Neuron (in vitro differentiated cells): Measurements from ENCODE around the gene TBXA2R.

Experiments
- H2AFZ ChIP-seq: one replicate; pipeline ENCODE4 v1.6.1; 2013; ENCODE audit warnings: low read depth, mild to moderate bottlenecking, inconsistent platforms, low read length, moderate library complexity
- H3K27me3 ChIP-seq: one replicate; pipeline ENCODE4 v1.6.1; 2013; ENCODE audit warnings: low read length; ENCODE audit not compliant: insufficient read depth
- H3K36me3 ChIP-seq: one replicate; pipeline ENCODE4 v1.6.1; 2013; ENCODE audit warnings: low read length; ENCODE audit not compliant: insufficient read depth
- H3K4me1 ChIP-seq: one replicate; pipeline ENCODE4 v1.6.1; 2013; ENCODE audit warnings: low read length; ENCODE audit not compliant: insufficient read depth
- H3K4me3 ChIP-seq: 2 replicates; pipeline ENCODE4 v1.5.1; 2013; ENCODE audit warnings: mild to moderate bottlenecking, low read length, moderate library complexity
- H3K9me3 ChIP-seq: one replicate; pipeline ENCODE4 v1.6.1; 2013; ENCODE audit warnings: low read length

TBXA2R gene

GRCh38 chr19:3645067-3645396 lies 38.4 kb upstream of the TBXA2R start:
- H3K4me1 ChIP-seq: no peaks in the 10 kb centered on the region
- peaks cover 22% of the 10 kb centered on the region for H3K36me3 ChIP-seq

GRCh38 chr19:3644351-3645066 lies 37.8 kb upstream of the TBXA2R start:
- H3K27me3 ChIP-seq: no peaks in the 10 kb centered on the region
- H2AFZ ChIP-seq: no peak overlapping the region
- no peaks in the 10 kb centered on the region for H3K9me3 ChIP-seq
- H3K36me3 ChIP-seq: peaks cover 26% of the 10 kb centered on the region
- no peak overlapping the region for H3K4me3 ChIP-seq
- H3K4me1 ChIP-seq: no peaks in the 10 kb centered on the region

More at GRCh38 chr19:3645067-3645396, 38.4 kb upstream of the TBXA2R start:
- Histone ChIP-seq H3K4me3 (no peak overlapping the region), H3K9me3 (no peaks in the 10 kb centered on the region), H3K27me3 (no peaks in the 10 kb centered on the region), H2AFZ (no peak overlapping the region)

- Histone ChIP-seq H3K9me3 (no peaks in the 10 kb centered on the region), H3K36me3 (peaks cover 31% of the 10 kb centered on the region), H2AFZ (no peak overlapping the region), H3K4me1 (no peaks in the 10 kb centered on the region), H3K4me3 (no peak overlapping the region), H3K27me3 (no peaks in the 10 kb centered on the region)
Observed at GRCh38 chr19:3643674-3644313, 37.1 kb upstream of the TBXA2R start.

GRCh38 chr19:3642987-3643673 lies 36.5 kb upstream of the TBXA2R start:
- H3K36me3 ChIP-seq: peaks cover 33% of the 10 kb centered on the region
- H2AFZ ChIP-seq: no peak overlapping the region
- no peaks in the 10 kb centered on the region for H3K4me1 ChIP-seq
- H3K4me3 ChIP-seq: no peak overlapping the region
- H3K27me3 ChIP-seq: no peaks in the 10 kb centered on the region
- no peaks in the 10 kb centered on the region for H3K9me3 ChIP-seq

GRCh38 chr19:3642296-3642695 lies 35.6 kb upstream of the TBXA2R start:
- Histone ChIP-seq H3K4me3 (no peak overlapping the region), H3K9me3 (no peaks in the 10 kb centered on the region), H3K4me1 (no peaks in the 10 kb centered on the region), H3K27me3 (no peaks in the 10 kb centered on the region), H3K36me3 (peaks cover 33% of the 10 kb centered on the region), H2AFZ (no peak overlapping the region)

- Histone ChIP-seq H2AFZ (no peak overlapping the region), H3K4me1 (no peaks in the 10 kb centered on the region), H3K27me3 (no peaks in the 10 kb centered on the region), H3K4me3 (no peak overlapping the region), H3K9me3 (no peaks in the 10 kb centered on the region), H3K36me3 (peaks cover 33% of the 10 kb centered on the region)
Observed at GRCh38 chr19:3641515-3642269, 35.0 kb upstream of the TBXA2R start.

- no peaks in the 10 kb centered on the region for H3K9me3 ChIP-seq
- no peaks in the 10 kb centered on the region for H3K27me3 ChIP-seq
- no peak overlapping the region for H3K4me3 ChIP-seq
- H3K4me1 ChIP-seq: no peaks in the 10 kb centered on the region
- peaks cover 24% of the 10 kb centered on the region for H3K36me3 ChIP-seq
- no peak overlapping the region for H2AFZ ChIP-seq
Observed at GRCh38 chr19:3639479-3639878, 32.8 kb upstream of the TBXA2R start.

GRCh38 chr19:3638208-3639193 lies 31.8 kb upstream of the TBXA2R start:
- Histone ChIP-seq H3K9me3 (no peaks in the 10 kb centered on the region), H2AFZ (no peak overlapping the region), H3K27me3 (no peaks in the 10 kb centered on the region), H3K36me3 (peaks cover 24% of the 10 kb centered on the region), H3K4me1 (no peaks in the 10 kb centered on the region), H3K4me3 (no peak overlapping the region)

GRCh38 chr19:3637621-3638020 lies 30.9 kb upstream of the TBXA2R start:
- Histone ChIP-seq H3K4me1 (no peaks in the 10 kb centered on the region), H2AFZ (no peak overlapping the region), H3K36me3 (peaks cover 25% of the 10 kb centered on the region), H3K27me3 (no peaks in the 10 kb centered on the region), H3K9me3 (no peaks in the 10 kb centered on the region), H3K4me3 (no peak overlapping the region)

GRCh38 chr19:3636962-3637361 lies 30.3 kb upstream of the TBXA2R start:
- Histone ChIP-seq H3K4me3 (no peak overlapping the region), H3K36me3 (peaks cover 25% of the 10 kb centered on the region), H3K27me3 (no peaks in the 10 kb centered on the region), H2AFZ (no peak overlapping the region), H3K9me3 (no peaks in the 10 kb centered on the region), H3K4me1 (no peaks in the 10 kb centered on the region)

- Histone ChIP-seq H3K4me1 (no peaks in the 10 kb centered on the region), H3K4me3 (no peak overlapping the region), H3K36me3 (peaks cover 26% of the 10 kb centered on the region), H3K27me3 (no peaks in the 10 kb centered on the region), H3K9me3 (no peaks in the 10 kb centered on the region), H2AFZ (no peak overlapping the region)
Observed at GRCh38 chr19:3636506-3636905, 29.8 kb upstream of the TBXA2R start.

- Histone ChIP-seq H3K27me3 (no peaks in the 10 kb centered on the region), H3K9me3 (no peaks in the 10 kb centered on the region), H2AFZ (no peak overlapping the region), H3K4me1 (no peaks in the 10 kb centered on the region), H3K4me3 (no peak overlapping the region), H3K36me3 (peaks cover 22% of the 10 kb centered on the region)
Observed at GRCh38 chr19:3634496-3635045, 27.9 kb upstream of the TBXA2R start.
